ENCODE measurements around the gene MED13L.

MED13L gene

GRCh38 chr12:116012757-116013156 lies 264.7 kb downstream of the MED13L start:
- H2BK15ac ChIP-seq (replicated peaks; ENCODE audit: low read depth): no peak overlapping the region
- peaks cover 3% of the 10 kb centered on the region for H3K36me3 ChIP-seq (ENCODE audit: control insufficient read depth, insufficient read depth, low read length)
- no peak overlapping the region for H2BK5ac ChIP-seq (ENCODE audit: low read length)
- no peak overlapping the region for H3K18ac ChIP-seq (ENCODE audit: low read length)
- no peak overlapping the region for H3K9ac ChIP-seq (ENCODE audit: low read length)
- no CpG with 5 or more reads among the region's 3 CpGs for WGBS (ENCODE audit: extremely low coverage, insufficient coverage, low lambda C conversion rate)
- H3K4ac ChIP-seq (ENCODE audit: low read depth, low read length): no peak overlapping the region
- H2BK120ac ChIP-seq (ENCODE audit: low read depth, low read length): no peak overlapping the region
- H3K27ac ChIP-seq (ENCODE audit: low read depth, low read length): no peak overlapping the region
- H3K79me2 ChIP-seq (ENCODE audit: control insufficient read depth, insufficient read depth, low read length): no peaks in the 10 kb centered on the region
- no peak overlapping the region for H4K5ac ChIP-seq (ENCODE audit: low read length)
- H3K23ac ChIP-seq (ENCODE audit: low read length): no peak overlapping the region
- H3K4me3 ChIP-seq (ENCODE audit: low read length): no peak overlapping the region
- H3K56ac ChIP-seq (ENCODE audit: low read length): no peak overlapping the region
- H3K4me2 ChIP-seq (ENCODE audit: low read length): no peak overlapping the region
- H3K4me1 ChIP-seq (ENCODE audit: control insufficient read depth, low read depth, low read length): no peaks in the 10 kb centered on the region
- no peak overlapping the region for H4K8ac ChIP-seq (ENCODE audit: low read depth, low read length)
- H3K27me3 ChIP-seq (ENCODE audit: insufficient read depth, low read length, poor library complexity): no peaks in the 10 kb centered on the region
- DNase-seq: no peak
- H3K79me1 ChIP-seq (ENCODE audit: low read length): no peaks in the 10 kb centered on the region
- no peak overlapping the region for H2AK5ac ChIP-seq (ENCODE audit: low read length)

- Histone ChIP-seq H3K4me1 (ENCODE audit: control insufficient read depth, low read depth, low read length) (no peaks in the 10 kb centered on the region), H3K4me3 (ENCODE audit: low read length) (no peak overlapping the region), H2AK5ac (ENCODE audit: low read length) (no peak overlapping the region), H3K18ac (ENCODE audit: low read length) (no peak overlapping the region), H3K4me2 (ENCODE audit: low read length) (no peak overlapping the region), H3K23ac (ENCODE audit: low read length) (no peak overlapping the region), H3K27me3 (ENCODE audit: insufficient read depth, low read length, poor library complexity) (no peaks in the 10 kb centered on the region), H4K5ac (ENCODE audit: low read length) (no peak overlapping the region), H3K9ac (ENCODE audit: low read length) (no peak overlapping the region), H2BK5ac (ENCODE audit: low read length) (no peak overlapping the region), H3K27ac (ENCODE audit: low read depth, low read length) (no peak overlapping the region), H3K79me2 (ENCODE audit: control insufficient read depth, insufficient read depth, low read length) (no peaks in the 10 kb centered on the region), H3K56ac (ENCODE audit: low read length) (no peak overlapping the region), H2BK120ac (ENCODE audit: low read depth, low read length) (no peak overlapping the region), H2BK15ac (replicated peaks; ENCODE audit: low read depth) (no peak overlapping the region), H3K4ac (ENCODE audit: low read depth, low read length) (no peak overlapping the region), H3K79me1 (ENCODE audit: low read length) (no peaks in the 10 kb centered on the region), H3K36me3 (ENCODE audit: control insufficient read depth, insufficient read depth, low read length) (peaks cover 3% of the 10 kb centered on the region), H4K8ac (ENCODE audit: low read depth, low read length) (no peak overlapping the region)
- no CpG with 5 or more reads among the region's 3 CpGs for WGBS (ENCODE audit: extremely low coverage, insufficient coverage, low lambda C conversion rate)
- no peak for DNase-seq
These were observed 266.3 kb downstream of the MED13L start for GRCh38 chr12:116011217-116011616.

- H2AK5ac ChIP-seq (ENCODE audit: low read length): no peak overlapping the region
- H3K23ac ChIP-seq (ENCODE audit: low read length): no peak overlapping the region
- H3K4me1 ChIP-seq (ENCODE audit: control insufficient read depth, low read depth, low read length): no peaks in the 10 kb centered on the region
- no peaks in the 10 kb centered on the region for H3K27me3 ChIP-seq (ENCODE audit: insufficient read depth, low read length, poor library complexity)
- H2BK15ac ChIP-seq (replicated peaks; ENCODE audit: low read depth): no peak overlapping the region
- no peak overlapping the region for H3K9ac ChIP-seq (ENCODE audit: low read length)
- H3K4me3 ChIP-seq (ENCODE audit: low read length): no peak overlapping the region
- H3K4ac ChIP-seq (ENCODE audit: low read depth, low read length): no peak overlapping the region
- H3K79me2 ChIP-seq (ENCODE audit: control insufficient read depth, insufficient read depth, low read length): no peaks in the 10 kb centered on the region
- no peak overlapping the region for H4K5ac ChIP-seq (ENCODE audit: low read length)
- no CpG with 5 or more reads among the region's 3 CpGs for WGBS (ENCODE audit: extremely low coverage, insufficient coverage, low lambda C conversion rate)
- no peak overlapping the region for H2BK120ac ChIP-seq (ENCODE audit: low read depth, low read length)
- no peak overlapping the region for H3K4me2 ChIP-seq (ENCODE audit: low read length)
- no peak overlapping the region for H3K56ac ChIP-seq (ENCODE audit: low read length)
- DNase-seq: no peak
- H3K36me3 ChIP-seq (ENCODE audit: control insufficient read depth, insufficient read depth, low read length): peaks cover 5% of the 10 kb centered on the region
- no peak overlapping the region for H4K8ac ChIP-seq (ENCODE audit: low read depth, low read length)
- no peak overlapping the region for H3K18ac ChIP-seq (ENCODE audit: low read length)
- peaks cover 2% of the 10 kb centered on the region for H3K79me1 ChIP-seq (ENCODE audit: low read length)
- no peak overlapping the region for H2BK5ac ChIP-seq (ENCODE audit: low read length)
- H3K27ac ChIP-seq (ENCODE audit: low read depth, low read length): no peak overlapping the region
These were observed 267.0 kb downstream of the MED13L start for GRCh38 chr12:116010467-116010866.

- Histone ChIP-seq H2AK5ac (ENCODE audit: low read length) (no peak overlapping the region), H3K23ac (ENCODE audit: low read length) (no peak overlapping the region), H2BK120ac (ENCODE audit: low read depth, low read length) (no peak overlapping the region), H3K36me3 (ENCODE audit: control insufficient read depth, insufficient read depth, low read length) (peaks cover 5% of the 10 kb centered on the region), H3K9ac (ENCODE audit: low read length) (no peak overlapping the region), H3K79me1 (ENCODE audit: low read length) (peaks cover 2% of the 10 kb centered on the region), H3K4ac (ENCODE audit: low read depth, low read length) (no peak overlapping the region), H4K8ac (ENCODE audit: low read depth, low read length) (no peak overlapping the region), H2BK5ac (ENCODE audit: low read length) (no peak overlapping the region), H3K4me3 (ENCODE audit: low read length) (no peak overlapping the region), H3K4me1 (ENCODE audit: control insufficient read depth, low read depth, low read length) (no peaks in the 10 kb centered on the region), H3K79me2 (ENCODE audit: control insufficient read depth, insufficient read depth, low read length) (no peaks in the 10 kb centered on the region), H3K56ac (ENCODE audit: low read length) (no peak overlapping the region), H3K27me3 (ENCODE audit: insufficient read depth, low read length, poor library complexity) (no peaks in the 10 kb centered on the region), H2BK15ac (replicated peaks; ENCODE audit: low read depth) (no peak overlapping the region), H3K18ac (ENCODE audit: low read length) (no peak overlapping the region), H3K27ac (ENCODE audit: low read depth, low read length) (no peak overlapping the region), H3K4me2 (ENCODE audit: low read length) (no peak overlapping the region), H4K5ac (ENCODE audit: low read length) (no peak overlapping the region)
- no CpG with 5 or more reads among the region's 4 CpGs for WGBS (ENCODE audit: extremely low coverage, insufficient coverage, low lambda C conversion rate)
- DNase-seq: peak; percentile 29
These were observed 267.7 kb downstream of the MED13L start for GRCh38 chr12:116009805-116010204.

- peaks cover 5% of the 10 kb centered on the region for H3K36me3 ChIP-seq (ENCODE audit: control insufficient read depth, insufficient read depth, low read length)
- H2AK5ac ChIP-seq (ENCODE audit: low read length): no peak overlapping the region
- no CpG with 5 or more reads among the region's 2 CpGs for WGBS (ENCODE audit: extremely low coverage, insufficient coverage, low lambda C conversion rate)
- H2BK5ac ChIP-seq (ENCODE audit: low read length): no peak overlapping the region
- H3K79me2 ChIP-seq (ENCODE audit: control insufficient read depth, insufficient read depth, low read length): no peaks in the 10 kb centered on the region
- H3K27ac ChIP-seq (ENCODE audit: low read depth, low read length): no peak overlapping the region
- no peak overlapping the region for H4K8ac ChIP-seq (ENCODE audit: low read depth, low read length)
- no peaks in the 10 kb centered on the region for H3K4me1 ChIP-seq (ENCODE audit: control insufficient read depth, low read depth, low read length)
- H3K27me3 ChIP-seq (ENCODE audit: insufficient read depth, low read length, poor library complexity): no peaks in the 10 kb centered on the region
- H3K9ac ChIP-seq (ENCODE audit: low read length): no peak overlapping the region
- no peak overlapping the region for H3K56ac ChIP-seq (ENCODE audit: low read length)
- H3K79me1 ChIP-seq (ENCODE audit: low read length): peaks cover 3% of the 10 kb centered on the region
- H3K4me2 ChIP-seq (ENCODE audit: low read length): no peak overlapping the region
- H3K4me3 ChIP-seq (ENCODE audit: low read length): no peak overlapping the region
- no peak overlapping the region for H2BK15ac ChIP-seq (replicated peaks; ENCODE audit: low read depth)
- H3K23ac ChIP-seq (ENCODE audit: low read length): no peak overlapping the region
- no peak overlapping the region for H3K4ac ChIP-seq (ENCODE audit: low read depth, low read length)
- H2BK120ac ChIP-seq (ENCODE audit: low read depth, low read length): no peak overlapping the region
- no peak for DNase-seq
- H3K18ac ChIP-seq (ENCODE audit: low read length): no peak overlapping the region
- H4K5ac ChIP-seq (ENCODE audit: low read length): no peak overlapping the region
These were observed 271.4 kb downstream of the MED13L start for GRCh38 chr12:116006141-116006540.

- Histone ChIP-seq H3K9ac (ENCODE audit: low read length) (no peak overlapping the region), H3K36me3 (ENCODE audit: control insufficient read depth, insufficient read depth, low read length) (peaks cover 2% of the 10 kb centered on the region), H3K27me3 (ENCODE audit: insufficient read depth, low read length, poor library complexity) (no peaks in the 10 kb centered on the region), H2BK120ac (ENCODE audit: low read depth, low read length) (no peak overlapping the region), H4K5ac (ENCODE audit: low read length) (no peak overlapping the region), H4K8ac (ENCODE audit: low read depth, low read length) (no peak overlapping the region), H2AK5ac (ENCODE audit: low read length) (no peak overlapping the region), H3K79me1 (ENCODE audit: low read length) (peaks cover 3% of the 10 kb centered on the region), H2BK15ac (replicated peaks; ENCODE audit: low read depth) (no peak overlapping the region), H2BK5ac (ENCODE audit: low read length) (no peak overlapping the region), H3K4me1 (ENCODE audit: control insufficient read depth, low read depth, low read length) (no peaks in the 10 kb centered on the region), H3K18ac (ENCODE audit: low read length) (no peak overlapping the region), H3K56ac (ENCODE audit: low read length) (no peak overlapping the region), H3K4me2 (ENCODE audit: low read length) (no peak overlapping the region), H3K4ac (ENCODE audit: low read depth, low read length) (no peak overlapping the region), H3K79me2 (ENCODE audit: control insufficient read depth, insufficient read depth, low read length) (no peaks in the 10 kb centered on the region), H3K23ac (ENCODE audit: low read length) (no peak overlapping the region), H3K27ac (ENCODE audit: low read depth, low read length) (no peak overlapping the region), H3K4me3 (ENCODE audit: low read length) (no peak overlapping the region)
- WGBS (ENCODE audit: extremely low coverage, insufficient coverage, low lambda C conversion rate): no CpG with 5 or more reads among the region's 6 CpGs
- DNase-seq: peak; percentile 50
These were observed 274.5 kb downstream of the MED13L start for GRCh38 chr12:116002890-116003536.
